SKM-1 (cell line): ENCODE measurements around the gene CCNI2.

Experiments used
- DNase-seq: peaks from one replicate; lab custom pipeline; 2025; ENCODE audit not compliant: unreplicated experiment; lab: John Stamatoyannopoulos, UW

CCNI2 gene

GRCh38 chr5:132764671-132765238 is 17.5 kb downstream of the CCNI2 start:
- no peak for DNase-seq

DNA sequence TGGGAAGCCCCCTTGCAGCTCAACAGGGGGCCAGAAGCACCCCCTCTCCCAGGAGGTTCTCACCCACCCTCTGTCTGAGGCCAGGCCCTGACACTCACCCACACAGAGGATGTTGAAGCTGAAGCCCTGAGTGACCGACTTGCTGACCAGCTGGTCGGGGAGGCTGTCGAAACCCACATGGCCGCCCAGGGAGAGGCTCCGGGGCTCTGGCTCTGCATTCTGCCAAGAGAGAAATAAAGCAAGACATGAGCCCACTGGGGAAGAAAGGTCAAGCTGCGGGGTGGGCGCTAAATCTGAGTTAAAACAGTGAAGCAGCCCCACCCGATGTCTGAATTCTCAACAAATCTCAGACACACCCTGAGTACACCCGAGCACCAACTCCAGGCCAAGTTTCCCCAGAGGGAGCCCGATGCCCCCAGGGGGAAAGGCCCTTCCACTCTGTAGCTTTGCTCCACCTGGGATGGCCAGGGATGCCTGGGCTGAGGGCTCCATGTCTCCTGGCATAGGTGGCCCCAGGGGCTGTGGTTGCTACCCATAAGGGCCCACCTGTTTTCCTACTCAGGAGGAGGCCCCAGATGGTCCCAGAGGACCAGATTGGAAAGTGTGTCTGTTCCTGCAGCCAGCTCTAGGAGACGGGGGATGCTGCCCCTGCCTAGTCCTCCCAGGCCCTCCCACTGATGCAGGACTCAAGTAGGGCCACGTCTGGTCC is 18.2 kb downstream of the CCNI2 start:
- DNase-seq = no peak

DNA sequence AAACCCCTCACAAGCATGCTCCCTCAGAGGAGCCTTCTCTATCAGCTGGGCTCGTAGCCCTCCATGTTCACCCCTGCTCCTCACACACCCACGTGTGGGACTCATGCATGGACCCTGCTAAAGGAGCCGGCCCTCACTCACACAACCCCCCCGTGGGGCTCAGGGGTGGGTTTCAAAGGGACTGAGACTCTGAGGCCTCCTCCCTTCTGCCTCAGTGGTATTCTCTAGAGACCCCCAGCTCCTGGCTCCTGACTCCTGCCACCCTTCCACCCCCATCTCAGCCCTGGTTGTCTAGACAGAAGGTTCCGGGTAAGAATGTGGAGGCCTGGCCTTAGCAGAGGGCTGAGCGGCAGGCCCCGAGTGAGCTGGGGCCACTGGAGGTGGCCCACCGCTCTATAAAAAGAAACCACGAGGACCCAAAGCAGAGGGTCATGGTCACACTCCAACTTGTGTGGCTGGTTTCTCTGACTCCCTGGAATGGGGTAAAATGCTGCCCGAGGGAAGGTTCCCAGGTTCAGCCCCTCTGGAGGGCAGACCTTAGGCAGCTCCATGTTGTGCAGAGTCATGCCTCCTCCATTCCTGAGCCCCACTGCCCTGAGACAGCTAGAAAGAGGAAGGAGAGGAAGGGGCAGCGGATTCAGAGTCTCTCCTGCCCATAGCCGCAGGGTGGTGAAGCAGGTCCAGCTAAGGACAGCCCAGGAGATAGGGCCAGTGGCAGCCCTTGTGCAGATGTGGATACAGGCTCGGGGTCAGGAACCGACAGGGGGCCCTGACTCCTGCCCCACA is 19.0 kb downstream of the CCNI2 start:
- DNase-seq = no peak

DNA sequence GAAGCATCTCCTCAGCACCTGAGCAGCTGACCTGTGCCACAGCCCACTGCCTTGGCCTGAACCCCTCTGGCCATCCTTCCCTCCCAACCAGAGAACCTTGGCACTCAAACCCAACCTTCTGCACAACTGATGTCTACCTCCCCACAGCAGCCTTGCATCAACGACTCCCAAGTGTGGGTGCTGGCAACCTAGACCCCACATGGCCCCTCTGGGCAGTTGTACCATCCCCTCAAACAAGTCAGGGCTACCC is 19.5 kb downstream of the CCNI2 start:
- DNase-seq = no peak

- DNase-seq = no peak
Measured at GRCh38 chr5:132767150-132767549, 19.9 kb downstream of the CCNI2 start.

GRCh38 chr5:132768485-132768868 is 21.3 kb downstream of the CCNI2 start:
- no peak for DNase-seq

- DNase-seq = no peak
Measured at GRCh38 chr5:132770476-132771159, 23.4 kb downstream of the CCNI2 start.

GRCh38 chr5:132771503-132771998 is 24.3 kb downstream of the CCNI2 start:
- DNase-seq = no peak

DNA sequence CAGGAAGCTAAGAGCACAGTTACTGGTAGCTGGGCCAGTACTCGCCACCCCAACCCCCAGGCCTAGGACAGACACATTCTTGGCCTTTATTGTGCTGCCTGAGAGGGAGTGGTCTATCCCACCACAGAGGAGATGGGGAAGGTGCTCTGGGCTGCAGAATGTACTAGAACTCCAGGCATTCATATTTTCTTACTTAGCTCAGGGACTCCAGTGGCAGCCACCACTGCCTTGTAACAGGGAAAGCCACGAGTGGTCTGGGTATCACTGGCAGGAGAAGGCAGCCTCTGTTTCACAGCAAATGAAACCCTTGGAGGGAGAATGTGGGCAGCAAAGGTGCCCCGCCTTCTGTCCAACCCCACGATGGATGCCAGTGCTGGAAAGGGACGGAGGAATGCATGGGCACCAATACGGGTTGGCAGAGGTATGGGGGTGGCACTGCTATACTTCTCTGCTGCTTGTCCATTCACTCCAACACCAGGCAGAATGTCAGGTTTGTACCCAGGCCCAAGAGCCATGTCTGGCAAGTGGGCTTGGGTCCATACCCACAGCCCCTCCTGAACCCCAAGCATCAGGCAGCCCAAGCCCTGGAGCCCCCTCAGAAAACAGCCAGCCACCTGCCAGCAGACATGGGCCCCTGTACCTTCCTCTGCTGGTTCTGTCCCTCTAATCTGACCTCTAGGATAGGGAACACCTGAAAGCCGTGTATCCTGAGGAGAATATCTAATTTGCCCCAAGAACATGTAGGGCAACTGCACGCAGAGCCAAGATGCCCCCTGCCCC is 25.3 kb downstream of the CCNI2 start:
- no peak for DNase-seq

DNA sequence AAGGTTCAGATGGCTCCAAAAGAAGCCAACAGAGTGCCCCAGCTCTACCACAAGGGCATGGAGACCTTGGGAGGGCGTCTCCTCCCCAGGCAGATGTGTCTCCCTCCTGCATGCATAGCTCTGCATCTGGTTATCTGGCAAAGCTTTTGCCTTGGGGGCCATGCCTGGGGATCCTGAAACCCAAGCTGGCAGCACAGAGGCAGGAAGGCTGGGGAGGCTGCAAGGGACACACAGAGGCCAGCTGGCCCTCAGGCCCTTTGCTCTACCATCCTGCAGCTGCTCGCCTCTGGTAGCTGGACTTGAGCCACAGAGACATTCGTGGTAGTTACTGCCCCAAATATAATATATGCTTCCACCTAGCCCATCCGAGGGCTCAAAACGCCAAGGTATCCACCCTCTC is 25.9 kb downstream of the CCNI2 start:
- no peak for DNase-seq

DNA sequence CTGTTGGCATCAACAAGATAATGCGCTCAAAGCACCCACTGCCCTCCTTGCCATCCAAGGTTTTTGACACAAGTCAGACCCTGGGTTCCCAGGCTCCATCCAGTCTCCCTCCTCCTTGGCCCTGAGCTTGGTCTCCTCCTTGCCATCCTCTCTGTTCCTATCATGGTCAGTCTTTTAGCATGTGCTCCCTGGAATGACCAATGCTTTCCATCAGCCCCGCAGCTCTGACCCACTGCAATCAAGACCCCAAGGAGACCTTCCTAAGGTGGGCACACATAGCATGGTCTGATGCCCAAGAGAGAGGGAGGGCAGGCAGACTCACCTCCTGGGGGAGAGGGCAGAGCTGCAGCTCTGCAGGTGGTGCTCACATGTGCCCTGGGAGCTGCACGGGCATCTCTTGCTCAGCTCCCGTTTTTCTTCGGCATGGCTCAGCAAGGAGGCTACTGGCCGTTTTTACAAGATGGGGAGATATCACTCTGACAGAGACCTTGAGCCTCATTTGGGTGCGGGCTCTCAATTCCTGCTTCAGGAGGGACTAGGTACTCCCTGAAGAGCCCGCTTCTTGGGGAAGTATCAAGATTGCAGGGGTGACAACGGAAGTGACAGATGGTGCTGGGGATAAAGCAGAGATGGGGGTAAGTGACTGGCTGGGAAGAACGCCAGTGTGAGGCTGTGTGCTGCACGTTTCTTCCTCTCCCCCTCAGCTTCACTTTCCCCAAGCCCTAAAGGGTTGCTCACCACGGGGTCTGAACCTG is 26.6 kb downstream of the CCNI2 start:
- DNase-seq = no peak

DNA sequence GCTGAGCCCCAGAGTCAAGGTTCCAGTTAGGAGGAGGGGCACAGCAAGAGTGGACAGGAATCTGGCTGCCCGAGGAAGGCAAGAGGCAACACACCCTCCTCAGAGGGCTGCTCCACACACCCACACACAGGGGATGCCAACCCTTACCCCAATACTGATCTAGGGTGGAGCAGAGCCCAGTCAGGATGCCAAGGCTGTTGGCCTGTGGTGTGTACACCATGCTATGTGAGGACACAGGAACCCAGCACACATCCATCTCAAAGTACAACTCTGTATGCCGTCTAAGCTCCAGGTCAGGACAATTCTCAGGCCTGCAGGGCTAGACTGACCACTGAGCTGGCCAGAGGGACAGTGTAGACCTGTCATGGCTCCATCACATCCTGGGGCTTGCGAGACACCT is 27.2 kb downstream of the CCNI2 start:
- no peak for DNase-seq

DNA sequence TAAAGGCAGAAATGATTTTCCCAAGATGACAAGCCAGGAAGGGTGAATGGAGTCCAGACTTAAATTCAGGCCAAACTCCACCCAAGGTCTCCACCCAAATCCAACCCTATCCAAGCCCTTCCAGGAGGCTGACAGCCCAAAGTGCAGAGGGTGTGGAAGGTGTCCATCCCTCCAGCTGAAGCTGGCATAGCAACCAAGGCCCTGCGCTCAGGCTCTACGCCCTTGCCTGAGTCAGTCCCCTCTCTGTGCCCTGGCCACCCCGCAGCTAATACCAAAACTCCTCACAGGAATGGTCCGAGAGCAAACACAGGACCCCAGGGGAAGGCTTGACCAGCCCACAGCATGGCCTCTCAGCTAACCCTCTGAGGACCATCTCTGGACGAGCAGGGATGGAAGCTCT is 27.7 kb downstream of the CCNI2 start:
- no peak for DNase-seq

DNA sequence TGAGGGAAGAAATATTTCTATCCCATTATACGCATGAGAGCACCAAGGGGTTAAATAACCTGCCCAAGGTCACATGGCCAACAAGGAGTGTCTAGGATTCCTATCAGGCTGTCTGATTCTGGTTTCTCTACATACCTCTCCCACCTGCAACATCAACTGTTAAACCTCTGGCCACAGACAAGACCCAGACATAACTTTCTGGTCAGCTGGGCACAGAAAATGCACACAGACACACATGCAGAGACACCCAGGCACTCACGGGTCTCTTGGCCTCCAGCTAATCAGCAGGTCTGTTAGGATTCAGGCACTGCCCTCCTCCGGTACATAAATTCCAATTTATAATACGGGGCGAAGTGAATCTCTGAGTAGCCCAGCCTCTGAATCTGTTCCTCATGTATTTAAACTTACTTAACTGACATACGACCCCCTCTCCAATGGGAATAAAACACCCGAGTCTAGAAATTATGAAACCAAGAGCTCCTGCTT is 28.3 kb downstream of the CCNI2 start:
- DNase-seq = no peak

DNA sequence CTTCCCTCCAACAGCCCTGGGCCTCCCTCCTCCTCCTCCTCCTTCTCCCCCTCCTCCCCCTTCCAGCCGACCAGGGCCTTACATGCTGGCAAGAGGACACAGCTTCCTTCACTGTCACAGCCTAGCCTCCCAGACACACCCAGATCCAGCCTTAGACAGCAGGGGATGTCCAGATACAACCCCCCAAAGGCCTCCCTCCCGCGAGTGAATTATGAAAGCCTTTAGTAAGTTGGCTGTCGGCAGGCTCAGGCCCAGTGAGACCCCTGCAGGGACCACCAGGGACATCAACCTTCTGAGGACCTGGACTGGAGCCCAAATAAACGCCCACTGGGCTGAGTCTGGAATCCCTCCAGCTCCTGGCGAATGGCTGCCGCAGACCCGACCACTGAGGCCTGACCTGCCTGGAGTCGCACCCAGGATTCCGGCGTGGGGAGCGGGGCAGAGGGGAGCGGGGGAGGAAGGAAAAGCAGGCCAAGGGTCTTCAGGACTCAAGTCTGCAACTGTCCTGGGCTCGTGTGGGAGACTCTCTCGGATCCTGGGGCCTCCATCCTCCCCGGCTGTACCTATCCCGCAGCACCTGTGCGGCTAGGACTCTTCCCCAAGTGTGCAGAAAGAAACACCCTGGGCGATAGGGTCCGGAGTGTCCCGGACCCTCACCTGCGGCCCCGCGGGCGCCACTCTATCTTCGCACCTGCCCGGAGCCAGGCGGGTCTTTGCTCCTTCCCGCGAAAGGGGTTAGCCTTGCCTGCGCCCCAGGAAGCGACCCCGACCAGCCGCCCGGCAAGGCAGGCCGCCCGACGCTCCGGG is 29.1 kb downstream of the CCNI2 start:
- DNase-seq = no peak

- no peak for DNase-seq
Measured at GRCh38 chr5:132776938-132777208, 29.6 kb downstream of the CCNI2 start.

DNA sequence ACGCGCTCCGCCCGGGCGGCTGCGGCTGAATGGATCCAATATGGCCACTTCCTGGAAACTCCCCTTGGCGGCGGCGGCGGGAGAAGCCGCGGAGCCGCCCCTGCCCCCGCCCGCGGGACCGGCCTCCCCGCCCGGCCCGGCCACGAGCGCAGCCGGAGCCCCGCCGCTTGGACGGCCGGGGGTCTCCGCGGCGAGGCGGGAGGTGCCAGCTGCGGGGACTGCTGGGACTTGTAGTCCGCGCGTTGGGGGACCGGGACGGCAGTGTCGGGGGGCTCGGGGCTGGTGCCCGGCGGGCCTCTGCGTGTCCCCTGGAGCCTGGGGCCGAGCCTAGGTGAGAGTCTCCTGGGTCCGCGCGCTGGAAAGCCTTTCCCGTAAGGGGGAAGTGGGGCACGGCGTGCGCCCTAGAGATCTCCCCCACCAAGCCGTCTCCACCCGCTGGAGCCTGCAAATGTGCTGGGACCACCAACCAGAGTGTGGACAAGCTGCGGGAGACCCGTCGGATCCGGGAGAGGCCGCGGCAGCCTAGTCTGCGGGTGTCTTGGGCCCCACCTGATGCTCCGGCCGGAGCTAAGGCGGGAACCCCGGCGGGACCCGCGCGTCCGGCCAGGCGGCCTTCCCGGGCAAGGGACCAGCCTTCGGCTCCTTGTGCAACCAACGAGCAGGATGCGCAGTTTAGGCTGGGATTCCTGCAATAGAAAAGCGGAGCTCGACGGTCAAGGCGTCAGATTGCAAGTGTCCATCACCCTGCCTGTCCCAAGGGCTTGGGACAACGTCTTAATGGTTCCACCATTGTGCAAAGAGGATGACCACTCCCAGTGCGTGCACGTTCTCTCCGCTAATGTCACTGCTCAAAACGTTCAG is 30.2 kb downstream of the CCNI2 start, which contains the start of gene SEPTIN8:
Gene SEPTIN8 (minus strand): TSS at position 31 of the 861 bp plus-strand sequence. CDS start 102 bp downstream, outside the sequence.
- DNase-seq = no peak

- DNase-seq = no peak
Measured at GRCh38 chr5:132778129-132778528, 30.9 kb downstream of the CCNI2 start.

DNA sequence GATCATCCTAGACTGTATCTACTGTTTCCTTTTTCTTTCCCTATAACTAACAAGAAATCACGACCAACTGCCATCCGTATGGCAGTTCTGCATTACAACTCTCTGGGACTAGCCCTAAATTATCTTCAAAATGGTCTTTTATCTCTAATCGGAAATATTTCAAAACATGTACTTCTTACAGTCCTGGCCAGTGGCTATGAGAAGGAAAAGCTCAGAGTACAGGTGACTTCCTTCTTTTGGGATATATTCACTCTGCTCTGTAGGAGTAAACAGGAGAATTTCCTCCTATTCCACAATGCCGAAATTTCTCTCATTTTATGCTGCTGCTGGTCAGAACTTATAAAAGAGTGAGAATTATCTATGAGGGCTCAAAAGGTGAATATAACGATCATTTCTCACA is 31.6 kb downstream of the CCNI2 start:
- no peak for DNase-seq
